Thyroid gland (tissue), 4 donors: ENCODE results near the gene VANGL1. TPM values are rescaled to one million over a fixed set of nuclear protein-coding genes. Genes with fewer than 3 reads are reported as not detected.
A peak's percentile ranks its signal among the peaks of the same experiment; 100 is the strongest.

Source experiments
- DNase-seq, 2 donors: peaks; one replicate each; pipeline ENCODE4 v3.0.0-alpha.2; 2019
- H3K27ac ChIP-seq, 3 donors: fragments of 200-600 bp; sonication (generic); 1 replicate in 2 of 3; 2 replicates in 1 of 3; pipeline ENCODE4 v1.5.1; 2016 to 2019; ENCODE audit warnings: mild to moderate bottlenecking in 1 of 3, moderate library complexity in 1 of 3
- H3K27me3 ChIP-seq: fragments of 200-600 bp; sonication (generic); one replicate; pipeline ENCODE4 v1.5.1; 2019
- H3K36me3 ChIP-seq, 2 donors: fragments of 200-600 bp; sonication (generic); one replicate each; pipeline ENCODE4 v1.5.1; 2016 to 2019
- H3K4me1 ChIP-seq, 2 donors: fragments of 200-600 bp; sonication (generic); one replicate each; pipeline ENCODE4 v1.5.1; 2017 to 2019
- H3K4me3 ChIP-seq, 3 donors: fragments of 200-600 bp; sonication (generic); replicated peaks in 1 of 3; 1 replicate in 2 of 3; 2 replicates in 1 of 3; pipeline ENCODE4 v1.5.1; 2016; ENCODE audit warnings: mild to moderate bottlenecking in 1 of 3
- H3K9me3 ChIP-seq: fragments of 200-600 bp; sonication (generic); one replicate; pipeline ENCODE4 v1.5.1; 2017
- POLR2A ChIP-seq, 2 donors: fragments of 450-650 bp; IDR thresholded peaks; one replicate each; pipeline ENCODE4 v1.6.1; 2017; ENCODE audit warnings: antibody characterized with exemption in 2 of 2, mild to moderate bottlenecking in 2 of 2, moderate library complexity in 1 of 2
- WGBS, 2 donors: methylation state at CpG; one replicate each; pipeline ENCODE4 v1.1.5; 2017; 5-methylcytosine and 5-hydroxymethylcytosine counted together
- intact Hi-C: fragments of 100-400 bp; cut with DNase I; formaldehyde crosslinking; loops from one replicate; pipeline ENCODE4 v1.15.1; 2023
- total RNA-seq, 4 donors: library from RNA; depleted of rRNA; stranded (reverse); fragments of >200 nt; gene quantifications; one replicate each; pipeline ENCODE4 v1.2.3, GENCODE V29; 2016
- TF ChIP-seq, protein P1 (sequence below), 6 experiments: fragments of 200-600 bp in 3 of 6; fragments of 450-650 bp in 3 of 6; sonication (generic) in 3 of 6; IDR thresholded peaks; one replicate each; pipeline ENCODE4 v1.5.1; 2016 to 2019; ENCODE audit warnings: antibody characterized with exemption in 6 of 6, mild to moderate bottlenecking in 2 of 6, inconsistent platforms in 1 of 6, moderate library complexity in 1 of 6

VANGL1 gene
- total RNA-seq, 4 donors from 2014 or later, result 10.9 to 22.8 (median 14.8) TPM

DNA sequence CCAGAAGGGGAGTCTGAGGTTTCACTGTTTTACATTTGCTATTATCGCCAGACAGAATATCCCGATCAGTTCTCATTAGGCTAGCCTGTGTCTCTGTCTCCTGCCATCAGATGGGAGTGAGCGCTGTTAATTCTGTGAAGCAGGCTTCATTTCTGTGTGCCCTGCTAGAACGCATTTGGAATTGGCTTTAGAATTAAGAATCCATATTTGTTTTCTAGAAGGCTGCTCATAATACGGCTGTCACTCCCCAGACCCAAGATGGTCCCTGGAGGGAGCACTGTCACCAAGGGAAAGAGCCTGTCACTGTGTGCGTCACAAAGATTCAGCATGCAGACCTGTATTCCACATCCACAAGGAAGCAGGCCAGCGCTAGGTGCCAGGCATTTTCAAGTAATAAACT, 77.5 kb downstream of the VANGL1 start:
- no peak overlapping the region for H3K27ac ChIP-seq
- H3K27me3 ChIP-seq, result no peaks in the 10 kb centered on the region
- no peak overlapping the region for H3K4me3 ChIP-seq
- DNase-seq, result no peak
- WGBS, 2 donors, result 97% methylated on average over 7 of the region's 7 CpGs
- H3K9me3 ChIP-seq, result no peaks in the 10 kb centered on the region
- H3K4me1 ChIP-seq, result peaks cover 34 to 35% of the 10 kb centered on the region in 2 donors
- H3K36me3 ChIP-seq, result no peaks in the 10 kb centered on the region
- intact Hi-C loops, result no loop called here
- TF ChIP-seq, protein P1, sequence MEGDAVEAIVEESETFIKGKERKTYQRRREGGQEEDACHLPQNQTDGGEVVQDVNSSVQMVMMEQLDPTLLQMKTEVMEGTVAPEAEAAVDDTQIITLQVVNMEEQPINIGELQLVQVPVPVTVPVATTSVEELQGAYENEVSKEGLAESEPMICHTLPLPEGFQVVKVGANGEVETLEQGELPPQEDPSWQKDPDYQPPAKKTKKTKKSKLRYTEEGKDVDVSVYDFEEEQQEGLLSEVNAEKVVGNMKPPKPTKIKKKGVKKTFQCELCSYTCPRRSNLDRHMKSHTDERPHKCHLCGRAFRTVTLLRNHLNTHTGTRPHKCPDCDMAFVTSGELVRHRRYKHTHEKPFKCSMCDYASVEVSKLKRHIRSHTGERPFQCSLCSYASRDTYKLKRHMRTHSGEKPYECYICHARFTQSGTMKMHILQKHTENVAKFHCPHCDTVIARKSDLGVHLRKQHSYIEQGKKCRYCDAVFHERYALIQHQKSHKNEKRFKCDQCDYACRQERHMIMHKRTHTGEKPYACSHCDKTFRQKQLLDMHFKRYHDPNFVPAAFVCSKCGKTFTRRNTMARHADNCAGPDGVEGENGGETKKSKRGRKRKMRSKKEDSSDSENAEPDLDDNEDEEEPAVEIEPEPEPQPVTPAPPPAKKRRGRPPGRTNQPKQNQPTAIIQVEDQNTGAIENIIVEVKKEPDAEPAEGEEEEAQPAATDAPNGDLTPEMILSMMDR (IDR thresholded peaks at IDR 0.05), result no peak
- TF ChIP-seq POLR2A (IDR thresholded peaks at IDR 0.05), result no peak

DNA sequence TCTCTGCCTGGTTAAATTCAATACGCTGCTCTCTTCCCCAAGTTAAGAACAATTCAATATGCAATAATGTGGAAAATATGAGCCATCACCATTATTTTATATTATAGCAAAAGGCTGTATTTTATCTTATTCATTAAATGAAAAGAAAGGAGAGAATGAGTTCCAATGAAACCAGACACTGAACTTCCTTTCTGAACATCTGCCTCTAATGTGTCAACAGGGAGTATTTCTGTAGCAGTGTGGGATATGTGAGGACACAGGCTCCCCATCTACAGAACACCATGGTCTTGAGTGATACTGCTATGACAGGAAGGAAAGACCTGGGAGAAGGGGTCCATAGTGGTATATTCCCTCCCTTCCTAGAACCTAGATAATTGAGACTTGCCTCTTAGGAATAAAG, 80.5 kb downstream of the VANGL1 start:
- TF ChIP-seq, protein P1 (IDR thresholded peaks at IDR 0.05), result no peak
- no peak for TF ChIP-seq POLR2A (IDR thresholded peaks at IDR 0.05)
- no peaks in the 10 kb centered on the region for H3K27me3 ChIP-seq
- no peak overlapping the region for H3K27ac ChIP-seq
- H3K9me3 ChIP-seq, result no peaks in the 10 kb centered on the region
- H3K36me3 ChIP-seq, result no peaks in the 10 kb centered on the region
- intact Hi-C loops, result loop anchor here (5.0 kb wide), 1 partner anchor 45 kb away; the partner anchor contains the start of gene CASQ2
- peaks cover 24 to 30% of the 10 kb centered on the region in 2 donors for H3K4me1 ChIP-seq
- DNase-seq, result no peak
- no peak overlapping the region for H3K4me3 ChIP-seq
- WGBS, 2 donors, result 82 to 86% methylated on average over 1 of the region's 1 CpG

DNA sequence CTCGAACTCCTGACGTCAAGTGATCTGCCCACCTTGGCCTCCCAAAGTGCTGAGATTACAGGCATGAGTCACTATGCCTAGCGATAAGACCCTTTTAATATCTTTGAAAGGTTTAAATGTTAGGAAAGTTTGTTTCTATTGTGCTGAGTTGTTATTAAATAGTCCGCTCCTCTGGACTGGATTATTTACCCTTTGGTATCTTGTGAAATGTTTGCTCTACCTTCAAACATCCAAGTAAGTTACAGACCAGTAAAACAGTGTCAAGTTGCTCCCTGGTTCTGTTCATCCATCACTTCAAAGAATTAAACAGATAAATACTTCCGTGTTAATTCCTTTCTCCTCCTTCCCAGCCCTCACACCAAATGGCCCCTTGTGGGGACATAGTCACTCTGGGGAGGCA, 82.0 kb downstream of the VANGL1 start:
- Histone ChIP-seq H3K27ac (no peak overlapping the region), H3K36me3 (no peaks in the 10 kb centered on the region), H3K27me3 (no peaks in the 10 kb centered on the region), H3K4me3 (no peak overlapping the region), H3K9me3 (no peaks in the 10 kb centered on the region), H3K4me1 (peaks cover 19 to 26% of the 10 kb centered on the region in 2 donors)
- TF ChIP-seq, protein P1 (IDR thresholded peaks at IDR 0.05), result no peak
- no peak for TF ChIP-seq POLR2A (IDR thresholded peaks at IDR 0.05)
- no peak for DNase-seq
- intact Hi-C loops, result loop anchor here (5.0 kb wide), 1 partner anchor 44 kb away; the partner anchor contains the start of gene CASQ2
- WGBS, 2 donors, result 91 to 93% methylated on average over 5 of the region's 5 CpGs

DNA sequence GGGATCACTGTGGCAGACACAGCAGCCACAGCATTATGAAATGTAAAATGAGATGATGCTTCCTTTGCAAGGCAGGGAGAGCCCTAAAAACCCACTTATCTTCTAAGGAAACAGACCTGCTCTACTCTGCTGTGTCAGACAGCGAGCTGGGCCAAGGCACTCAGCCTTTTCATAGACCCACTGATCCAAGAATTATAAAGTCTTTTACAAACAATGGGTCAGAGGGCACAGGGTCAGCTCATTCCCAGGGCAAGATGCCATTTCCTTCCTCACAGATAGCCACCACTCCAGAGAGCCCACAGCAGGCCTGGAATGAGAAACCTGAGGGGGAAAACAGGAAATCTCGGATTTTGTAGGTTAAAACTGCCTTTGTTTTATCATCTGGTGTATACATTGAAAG, 83.8 kb downstream of the VANGL1 start:
- DNase-seq, result peak; percentile 65 to 77
- H3K27ac ChIP-seq, result peak overlapping the region; percentile 18 to 37 (median 29)
- H3K4me1 ChIP-seq, result peaks cover 24 to 37% of the 10 kb centered on the region in 2 donors
- H3K27me3 ChIP-seq, result no peaks in the 10 kb centered on the region
- intact Hi-C loops, result no loop called here
- H3K4me3 ChIP-seq, result no peak overlapping the region
- WGBS, 2 donors, result 48 to 52% methylated on average over 2 of the region's 2 CpGs
- H3K9me3 ChIP-seq, result no peaks in the 10 kb centered on the region
- H3K36me3 ChIP-seq, result no peaks in the 10 kb centered on the region
- no peak for TF ChIP-seq POLR2A (IDR thresholded peaks at IDR 0.05)
- TF ChIP-seq, protein P1 (IDR thresholded peaks at IDR 0.05), result no peak

DNA sequence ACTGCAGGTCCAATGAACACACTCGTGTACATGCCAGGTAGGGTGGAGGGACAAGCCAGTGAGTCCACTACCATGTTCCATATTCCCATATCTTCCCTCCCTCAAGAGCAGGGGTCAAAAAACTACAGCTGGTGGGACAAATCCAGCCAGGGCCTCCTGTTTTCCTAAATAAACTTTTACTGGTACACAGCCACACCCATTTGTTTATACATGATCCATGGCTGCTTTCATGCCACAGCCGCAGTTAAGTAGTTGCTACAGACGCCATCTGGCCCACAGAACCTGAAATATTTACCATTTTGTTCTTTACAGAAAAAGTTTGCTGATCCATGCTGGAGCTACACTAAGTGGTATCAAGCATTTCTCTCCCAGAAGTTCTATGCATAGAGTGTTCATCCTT, 84.4 kb downstream of the VANGL1 start:
- Histone ChIP-seq H3K27ac (peak overlapping the region; percentile 18 to 37 (median 29)), H3K27me3 (no peaks in the 10 kb centered on the region), H3K4me1 (peaks cover 24 to 40% of the 10 kb centered on the region in 2 donors), H3K9me3 (no peaks in the 10 kb centered on the region), H3K4me3 (no peak overlapping the region), H3K36me3 (no peaks in the 10 kb centered on the region)
- no peak for TF ChIP-seq POLR2A (IDR thresholded peaks at IDR 0.05)
- TF ChIP-seq, protein P1 (IDR thresholded peaks at IDR 0.05), result no peak
- intact Hi-C loops, result no loop called here
- no peak for DNase-seq
- WGBS, 2 donors, result 62 to 68% methylated on average over 3 of the region's 3 CpGs
